ENCODE data around the gene XYLT2.

GRCh38 chr17:50303596-50303995 lies 42.3 kb upstream of the XYLT2 start:
- no peak for TF ChIP-seq CTCF (IDR thresholded peaks at IDR 0.05)
- no peak for TF ChIP-seq POLR2A (IDR thresholded peaks at IDR 0.05)
